IPS DF 6.9 (cell line): ENCODE measurements around the gene PYGO1.

Source experiments
- DNase-seq: peaks from one replicate; pipeline ENCODE4 v3.0.0-alpha.2; 2013; ENCODE audit warnings: low read depth, low spot score
- H3K27ac ChIP-seq: one replicate; pipeline ENCODE4 v1.5.1; 2013; ENCODE audit warnings: low read length, control low read depth
- H3K27me3 ChIP-seq: 2 replicates; pipeline ENCODE4 v1.6.1; 2013; ENCODE audit warnings: mild to moderate bottlenecking, low read length; ENCODE audit not compliant: control insufficient read depth, insufficient read depth
- H3K36me3 ChIP-seq: 2 replicates; pipeline ENCODE4 v1.6.1; 2013; ENCODE audit warnings: low read length; ENCODE audit not compliant: control insufficient read depth, insufficient read depth
- H3K4me1 ChIP-seq: 2 replicates; pipeline ENCODE4 v1.6.1; 2013; ENCODE audit warnings: low read length; ENCODE audit not compliant: control insufficient read depth, insufficient read depth
- H3K4me3 ChIP-seq: 2 replicates; pipeline ENCODE4 v1.5.1; 2013; ENCODE audit warnings: mild to moderate bottlenecking, low read length
- H3K9me3 ChIP-seq: 2 replicates; pipeline ENCODE4 v1.6.1; 2013; ENCODE audit warnings: low read length, inconsistent platforms; ENCODE audit not compliant: control insufficient read depth, insufficient read depth
- WGBS: extraction: QIAGEN DNeasy Blood & Tissue Kit; methylation state at CpG from one replicate; pipeline ENCODE4 v1.1.7; 2013; ENCODE audit warnings: mixed read lengths, missing lambda C conversion rate; ENCODE audit not compliant: insufficient read length, insufficient coverage; 5-methylcytosine and 5-hydroxymethylcytosine counted together

Gene PYGO1

DNA sequence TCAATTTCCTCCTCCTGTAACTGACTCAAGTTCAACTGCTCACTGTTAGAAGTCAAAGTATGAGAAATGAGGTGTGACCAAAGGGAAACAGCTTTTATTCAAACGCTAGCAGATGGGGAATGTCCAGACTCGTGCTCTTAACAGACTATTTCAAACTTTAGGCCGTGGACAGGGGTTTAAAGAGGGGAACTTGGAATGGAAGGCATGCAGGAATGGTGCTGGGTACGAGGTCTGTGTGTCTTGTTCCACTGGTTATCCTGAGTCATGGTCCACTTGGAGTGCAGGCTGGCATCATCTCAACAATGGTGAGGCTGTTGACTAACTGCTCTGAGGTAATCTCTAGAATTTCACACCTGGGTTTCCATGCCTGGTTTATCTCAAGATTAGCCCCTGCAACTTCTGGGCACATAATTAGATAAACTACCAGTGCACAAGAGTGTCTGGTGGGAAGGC is 57.3 kb downstream of the PYGO1 start:
- WGBS: no CpG with 5 or more reads among the region's 4 CpGs
- DNase-seq: no peak
- H3K9me3 ChIP-seq: no peaks in the 10 kb centered on the region
- H3K27ac ChIP-seq: no peak overlapping the region
- H3K36me3 ChIP-seq: no peaks in the 10 kb centered on the region
- no peak overlapping the region for H3K4me3 ChIP-seq
- H3K27me3 ChIP-seq: no peaks in the 10 kb centered on the region
- no peaks in the 10 kb centered on the region for H3K4me1 ChIP-seq

DNA sequence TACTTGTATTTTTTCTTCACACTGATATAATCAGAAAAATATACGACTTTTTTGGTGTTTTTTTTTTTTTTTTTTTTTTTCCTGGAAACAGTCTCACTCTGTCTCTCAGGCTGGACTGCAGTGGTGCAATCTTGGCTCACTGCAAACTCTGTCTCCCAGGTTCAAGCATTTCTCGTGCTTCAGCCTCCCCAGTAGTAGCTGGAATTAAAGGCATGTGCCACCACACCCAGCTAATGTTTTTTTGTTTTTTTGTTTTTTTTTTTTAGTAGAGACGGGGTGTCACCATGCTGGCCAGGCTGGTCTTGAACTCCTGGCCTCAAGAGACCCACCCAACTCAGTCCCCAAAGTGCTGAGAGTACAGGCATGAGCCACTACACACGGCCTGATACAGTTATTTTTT is 59.3 kb downstream of the PYGO1 start:
- no peak for DNase-seq
- no CpG with 5 or more reads among the region's 4 CpGs for WGBS

DNA sequence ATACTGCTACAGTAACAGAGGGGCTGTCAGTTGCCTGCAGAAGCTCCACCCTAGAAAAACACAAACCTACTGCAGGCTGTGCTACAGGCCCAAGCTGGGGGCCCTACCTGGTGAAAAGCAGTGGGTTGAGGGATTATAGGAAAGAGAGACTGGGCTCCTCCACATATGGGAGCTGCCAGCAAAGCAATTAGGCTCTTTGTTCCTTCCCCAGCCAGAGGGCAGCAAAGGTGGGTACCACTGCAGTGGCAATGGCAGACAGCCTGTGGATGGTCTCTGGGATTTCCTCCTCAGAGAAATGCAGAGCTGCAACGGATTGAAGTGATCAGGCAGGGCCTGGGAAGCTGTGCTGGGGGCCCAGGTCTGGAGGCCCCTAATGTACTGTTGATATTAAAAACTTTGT is 61.0 kb downstream of the PYGO1 start:
- no peaks in the 10 kb centered on the region for H3K36me3 ChIP-seq
- H3K27ac ChIP-seq: no peak overlapping the region
- no peak for DNase-seq
- H3K9me3 ChIP-seq: no peaks in the 10 kb centered on the region
- no peak overlapping the region for H3K4me3 ChIP-seq
- H3K27me3 ChIP-seq: no peaks in the 10 kb centered on the region
- no peaks in the 10 kb centered on the region for H3K4me1 ChIP-seq
- no CpG with 5 or more reads among the region's 1 CpG for WGBS

More for the DNA sequence above, 59.3 kb downstream of the PYGO1 start:
- Histone ChIP-seq H3K4me3 (no peak overlapping the region), H3K36me3 (no peaks in the 10 kb centered on the region), H3K4me1 (no peaks in the 10 kb centered on the region), H3K9me3 (no peaks in the 10 kb centered on the region), H3K27ac (no peak overlapping the region), H3K27me3 (no peaks in the 10 kb centered on the region)

DNA sequence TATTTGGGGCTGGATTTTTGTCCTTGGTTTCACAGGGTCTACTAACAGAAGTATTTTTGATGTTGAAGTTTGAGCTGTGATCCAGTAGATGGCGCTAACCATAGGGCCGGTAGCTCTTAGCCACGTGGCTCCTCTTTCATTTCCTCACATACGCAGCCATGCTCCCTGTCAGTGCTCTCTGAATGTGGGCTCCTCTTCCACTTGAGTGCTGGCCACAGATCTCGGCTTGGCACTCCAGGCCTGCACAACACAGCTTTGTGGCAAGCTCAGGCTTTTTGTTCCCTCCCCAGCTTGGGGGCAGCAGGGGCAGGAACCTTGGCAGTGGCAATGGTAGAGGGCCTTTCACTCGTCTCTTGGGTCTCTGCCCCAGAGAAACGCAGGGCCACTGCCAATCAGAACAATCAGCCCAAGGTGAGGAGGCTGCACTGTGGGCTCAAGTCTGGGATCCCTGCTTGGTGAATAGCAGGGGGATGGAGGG is 61.5 kb downstream of the PYGO1 start:
- no peaks in the 10 kb centered on the region for H3K36me3 ChIP-seq
- DNase-seq: peak; percentile 29
- no peaks in the 10 kb centered on the region for H3K27me3 ChIP-seq
- H3K9me3 ChIP-seq: no peaks in the 10 kb centered on the region
- no CpG with 5 or more reads among the region's 7 CpGs for WGBS
- H3K27ac ChIP-seq: no peak overlapping the region
- H3K4me3 ChIP-seq: no peak overlapping the region
- H3K4me1 ChIP-seq: no peaks in the 10 kb centered on the region

DNA sequence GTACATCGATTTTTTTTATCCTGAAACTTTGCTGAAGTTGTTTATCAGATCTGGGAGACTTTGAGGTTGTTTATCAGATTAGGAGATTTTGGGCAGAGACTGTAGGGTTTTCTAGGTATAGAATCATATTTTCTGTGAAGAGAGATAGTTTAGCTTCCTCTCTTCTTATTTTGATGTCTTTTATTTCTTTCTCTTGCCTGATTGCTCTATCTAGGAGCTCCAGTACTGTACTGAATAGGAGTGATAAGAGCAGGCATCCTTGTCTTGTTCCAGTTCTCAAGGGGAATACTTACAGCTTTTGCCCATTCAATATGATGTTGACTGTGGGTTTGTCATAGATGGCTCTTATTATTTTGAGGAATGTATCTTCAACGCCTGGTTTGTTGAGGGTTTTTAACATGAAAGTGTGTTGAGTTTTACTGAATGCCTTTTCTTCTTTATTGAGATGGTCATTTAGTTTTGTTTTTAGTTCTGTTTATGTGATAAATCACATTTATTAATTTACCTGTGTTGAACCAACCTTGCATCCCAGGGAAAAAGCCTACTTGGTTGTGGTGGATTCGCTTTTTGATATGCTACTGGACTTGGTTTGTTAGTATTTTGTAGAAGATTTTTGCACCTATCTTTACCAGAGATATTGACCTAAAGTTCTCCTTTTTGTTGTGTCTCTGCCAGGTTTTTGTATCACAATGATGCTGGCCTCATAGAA is 65.2 kb downstream of the PYGO1 start:
- no CpG with 5 or more reads among the region's 3 CpGs for WGBS
- no peaks in the 10 kb centered on the region for H3K4me1 ChIP-seq

DNA sequence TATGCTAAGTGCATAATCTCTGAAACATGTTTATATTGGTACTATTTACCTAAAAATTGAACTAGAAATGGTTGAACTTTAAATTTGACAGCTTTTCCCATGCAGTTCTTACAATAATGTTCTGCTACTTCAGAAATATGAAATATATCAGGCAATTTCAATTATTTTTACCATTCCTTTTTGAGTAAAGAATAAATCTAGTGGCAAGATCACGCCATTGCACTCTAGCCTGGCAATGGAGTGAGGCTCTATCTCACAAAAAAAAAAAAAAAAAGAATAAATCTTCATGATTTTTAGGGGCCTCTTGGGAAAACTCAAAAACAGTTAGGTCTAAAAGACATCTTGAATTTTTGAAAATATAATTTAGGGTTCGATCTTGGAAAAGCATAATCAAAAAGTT is 69.5 kb downstream of the PYGO1 start:
- no peak overlapping the region for H3K4me3 ChIP-seq
- no CpG with 5 or more reads among the region's 2 CpGs for WGBS
- no peaks in the 10 kb centered on the region for H3K27me3 ChIP-seq
- H3K4me1 ChIP-seq: no peaks in the 10 kb centered on the region
- no peak for DNase-seq
- no peaks in the 10 kb centered on the region for H3K9me3 ChIP-seq
- no peak overlapping the region for H3K27ac ChIP-seq
- no peaks in the 10 kb centered on the region for H3K36me3 ChIP-seq

More for the DNA sequence above, 65.2 kb downstream of the PYGO1 start:
- Histone ChIP-seq H3K4me3 (no peak overlapping the region), H3K27me3 (no peaks in the 10 kb centered on the region), H3K36me3 (no peaks in the 10 kb centered on the region), H3K27ac (no peak overlapping the region), H3K9me3 (no peaks in the 10 kb centered on the region)
- no peak for DNase-seq

DNA sequence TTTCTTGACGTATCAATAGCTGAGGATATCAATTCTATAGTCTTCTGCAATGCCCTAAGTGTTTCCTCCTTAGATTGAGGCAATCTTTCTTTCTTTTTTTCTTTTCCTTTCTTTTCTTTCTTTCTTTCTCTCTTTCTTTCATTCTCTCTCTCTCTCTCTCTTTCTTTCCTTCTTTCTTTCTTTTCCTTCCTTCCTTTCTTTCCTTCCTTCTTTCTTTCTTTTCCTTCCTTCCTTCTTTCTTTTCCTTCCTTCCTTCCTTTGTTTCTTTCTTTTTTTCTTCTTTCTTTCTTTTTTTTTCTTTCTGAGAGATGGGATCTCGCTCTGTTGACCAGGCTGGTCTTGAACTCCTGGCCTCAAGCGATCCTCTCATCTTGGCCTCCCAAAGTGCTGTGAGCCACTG is 70.1 kb downstream of the PYGO1 start:
- no peaks in the 10 kb centered on the region for H3K9me3 ChIP-seq
- H3K4me3 ChIP-seq: no peak overlapping the region
- H3K4me1 ChIP-seq: no peaks in the 10 kb centered on the region
- WGBS: no CpG with 5 or more reads among the region's 3 CpGs
- H3K27ac ChIP-seq: no peak overlapping the region
- H3K36me3 ChIP-seq: no peaks in the 10 kb centered on the region
- no peaks in the 10 kb centered on the region for H3K27me3 ChIP-seq
- no peak for DNase-seq

DNA sequence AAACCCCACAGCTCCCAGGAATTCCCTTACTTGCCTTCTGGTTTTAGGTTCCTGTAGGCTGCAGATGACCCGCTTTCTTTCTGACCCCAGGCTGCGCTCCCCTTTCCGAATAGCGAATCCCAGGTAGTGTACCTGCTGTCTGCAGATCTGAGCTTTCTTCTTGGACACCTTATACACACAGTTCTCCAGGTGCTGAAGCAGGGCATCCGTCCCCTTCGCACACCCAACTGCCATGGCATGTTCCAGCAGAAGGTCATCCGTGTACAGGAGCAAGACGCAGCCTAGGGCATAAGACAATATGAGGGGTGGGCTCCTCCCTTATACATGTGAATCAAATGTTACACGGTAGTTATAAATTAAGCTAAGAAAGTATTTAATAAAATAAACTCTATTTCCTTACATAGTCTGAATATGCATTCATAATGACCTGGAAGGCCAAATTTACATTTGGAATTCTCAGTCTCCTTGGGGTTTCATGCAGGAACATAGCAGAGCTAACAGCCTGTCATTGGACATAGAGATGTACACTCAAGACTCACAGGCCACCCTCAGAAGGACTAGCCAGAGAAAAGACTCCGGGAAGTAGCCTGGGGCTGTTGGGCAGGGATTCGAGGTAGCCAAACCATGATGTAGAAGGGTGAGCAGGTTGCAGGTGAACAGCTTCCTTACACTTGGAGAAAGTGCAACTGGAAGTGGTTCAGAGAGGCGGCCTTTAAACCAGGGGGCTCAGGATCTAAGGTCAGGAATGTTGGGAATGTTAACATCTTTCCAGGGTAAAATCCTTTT is 72.0 kb downstream of the PYGO1 start:
- H3K27ac ChIP-seq: no peak overlapping the region
- no peak for DNase-seq
- no peaks in the 10 kb centered on the region for H3K27me3 ChIP-seq
- H3K9me3 ChIP-seq: no peaks in the 10 kb centered on the region
- H3K4me1 ChIP-seq: no peaks in the 10 kb centered on the region
- no peaks in the 10 kb centered on the region for H3K36me3 ChIP-seq
- WGBS: no CpG with 5 or more reads among the region's 12 CpGs
- H3K4me3 ChIP-seq: no peak overlapping the region

DNA sequence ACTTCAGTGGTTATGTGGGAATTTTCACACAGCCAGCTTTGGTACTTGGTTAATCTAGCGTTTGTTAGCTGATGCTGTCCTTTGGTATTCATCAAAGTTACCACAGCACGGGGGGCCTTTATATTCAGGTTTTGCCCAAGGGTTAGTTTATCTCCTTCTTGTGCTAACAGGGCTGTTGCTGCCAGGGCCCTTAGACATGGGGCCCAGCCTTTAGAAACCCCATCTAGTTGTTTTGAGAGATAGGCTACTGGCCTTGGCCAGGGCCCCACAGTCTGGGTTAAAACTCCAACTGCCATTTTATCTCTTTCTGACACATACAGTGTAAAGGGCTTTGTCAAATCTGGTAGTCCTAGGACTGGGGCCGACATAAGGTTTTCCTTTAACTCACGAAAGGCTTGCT is 72.7 kb downstream of the PYGO1 start:
- no peak overlapping the region for H3K27ac ChIP-seq
- no CpG with 5 or more reads among the region's 4 CpGs for WGBS
- DNase-seq: no peak
- no peaks in the 10 kb centered on the region for H3K9me3 ChIP-seq
- no peaks in the 10 kb centered on the region for H3K4me1 ChIP-seq
- H3K36me3 ChIP-seq: no peaks in the 10 kb centered on the region
- no peak overlapping the region for H3K4me3 ChIP-seq
- no peaks in the 10 kb centered on the region for H3K27me3 ChIP-seq

DNA sequence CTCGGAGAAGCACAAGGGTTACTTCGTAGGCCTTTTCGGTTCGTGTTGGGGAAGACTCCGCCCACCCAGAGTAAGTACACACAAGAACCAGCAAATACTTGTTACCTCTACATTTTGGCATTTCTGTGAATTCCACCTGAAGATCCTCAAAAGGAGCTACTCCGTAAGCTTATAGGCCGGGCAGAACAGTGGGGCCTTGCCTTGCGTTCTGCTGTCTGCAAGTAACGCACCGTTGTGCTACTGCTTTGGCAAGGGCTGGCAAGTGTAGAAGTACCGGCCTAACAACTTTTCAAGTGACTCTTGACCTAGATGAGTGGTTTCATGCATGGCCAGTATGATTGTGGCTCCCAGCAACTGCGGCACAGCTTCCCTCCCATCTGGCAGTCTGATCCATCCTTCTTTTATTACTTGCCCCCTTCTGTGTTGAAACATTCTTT is 73.7 kb downstream of the PYGO1 start:
- Histone ChIP-seq H3K4me3 (no peak overlapping the region), H3K36me3 (no peaks in the 10 kb centered on the region), H3K9me3 (no peaks in the 10 kb centered on the region), H3K27me3 (no peaks in the 10 kb centered on the region), H3K4me1 (no peaks in the 10 kb centered on the region), H3K27ac (no peak overlapping the region)
- no peak for DNase-seq
- no CpG with 5 or more reads among the region's 12 CpGs for WGBS
